ENCODE results near the gene ANKFN1. TPM values are rescaled to one million over a fixed set of nuclear protein-coding genes. Genes with fewer than 3 reads are reported as not detected.

The ANKFN1 gene
- total and polyA plus RNA-seq, 8 donors = 0.13 to 1.8 (median 0.66) TPM

GRCh38 chr17:56111706-56112485 lies 41.4 kb upstream of the ANKFN1 start:
- DNase-seq (no peak), ATAC-seq (peak; percentile 39)
- Histone ChIP-seq H3K4me3 (no peak overlapping the region), H3K36me3 (no peaks in the 10 kb centered on the region), H3K9me3 (no peaks in the 10 kb centered on the region), H3K4me1 (peaks cover 0 to 23% of the 10 kb centered on the region in 2 donors), H3K27ac (peak overlapping the region; percentile 51 to 61), H3K27me3 (no peaks in the 10 kb centered on the region)
- intact Hi-C loops (cut with DNase I) = no loop called here
- no peak for TF ChIP-seq CTCF (IDR thresholded peaks at IDR 0.05)

GRCh38 chr17:56113486-56113885 lies 39.8 kb upstream of the ANKFN1 start:
- H3K27me3 ChIP-seq = no peaks in the 10 kb centered on the region
- no peak for TF ChIP-seq CTCF (IDR thresholded peaks at IDR 0.05)
- H3K36me3 ChIP-seq = no peaks in the 10 kb centered on the region
- peaks cover 0 to 23% of the 10 kb centered on the region in 2 donors for H3K4me1 ChIP-seq
- DNase-seq = no peak
- no peaks in the 10 kb centered on the region for H3K9me3 ChIP-seq
- H3K27ac ChIP-seq = no peak overlapping the region
- no peak overlapping the region for H3K4me3 ChIP-seq
- intact Hi-C loops (cut with DNase I) = no loop called here
- ATAC-seq = no peak

- no peaks in the 10 kb centered on the region for H3K27me3 ChIP-seq
- no peak for TF ChIP-seq CTCF (IDR thresholded peaks at IDR 0.05)
- H3K36me3 ChIP-seq = no peaks in the 10 kb centered on the region
- peak; percentile 8 for ATAC-seq
- no peak for DNase-seq
- intact Hi-C loops (cut with DNase I) = no loop called here
- H3K9me3 ChIP-seq = no peaks in the 10 kb centered on the region
- no peak overlapping the region for H3K4me3 ChIP-seq
- no peak overlapping the region for H3K27ac ChIP-seq
- peaks cover 0 to 18% of the 10 kb centered on the region in 2 donors for H3K4me1 ChIP-seq
These were observed 38.8 kb upstream of the ANKFN1 start for GRCh38 chr17:56114469-56114868.

DNA sequence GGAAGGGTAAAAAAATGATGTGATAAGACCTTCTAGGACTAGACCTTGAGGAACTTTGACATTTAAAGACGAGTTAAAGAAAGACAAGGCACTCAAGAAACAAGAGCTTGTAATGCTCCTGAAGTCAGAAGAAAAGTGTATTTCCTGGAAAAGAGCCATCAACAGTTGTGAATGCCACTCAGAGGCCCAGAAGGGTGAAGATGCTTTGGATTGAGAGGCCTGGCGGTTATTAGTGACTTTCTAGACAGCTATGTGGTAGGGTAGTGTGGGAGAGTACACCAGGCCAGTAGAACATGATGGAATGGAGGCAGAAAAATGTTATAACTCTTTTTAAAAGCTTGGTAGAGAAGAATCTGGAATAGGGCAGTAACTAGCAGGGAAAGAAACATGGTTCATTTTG lies 34.1 kb upstream of the ANKFN1 start:
- DNase-seq (no peak), ATAC-seq (no peak)
- Histone ChIP-seq H3K9me3 (no peaks in the 10 kb centered on the region), H3K27ac (no peak overlapping the region), H3K27me3 (no peaks in the 10 kb centered on the region), H3K4me3 (no peak overlapping the region), H3K4me1 (no peaks in the 10 kb centered on the region), H3K36me3 (no peaks in the 10 kb centered on the region)
- intact Hi-C loops (cut with DNase I) = no loop called here
- no peak for TF ChIP-seq CTCF (IDR thresholded peaks at IDR 0.05)

DNA sequence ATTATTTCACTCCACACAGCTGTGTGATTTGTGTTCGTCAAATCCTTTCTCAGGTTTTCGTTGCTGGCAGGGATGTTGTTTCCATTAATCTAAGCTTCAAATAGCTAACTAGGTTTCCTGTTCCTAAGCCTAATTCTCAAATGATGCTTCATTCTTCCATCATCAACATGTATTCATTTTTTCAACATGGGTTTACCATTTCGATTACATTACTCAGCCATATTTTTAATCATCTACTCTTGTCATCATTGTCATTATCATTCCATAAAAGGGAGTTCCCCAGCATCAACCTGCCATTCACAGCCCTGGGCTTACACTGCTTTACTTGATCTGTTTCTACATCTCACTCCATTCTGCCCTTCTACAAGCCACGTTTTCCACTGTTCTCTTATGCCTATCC lies 33.3 kb upstream of the ANKFN1 start:
- intact Hi-C loops (cut with DNase I) = no loop called here
- DNase-seq = no peak
- Histone ChIP-seq H3K27me3 (no peaks in the 10 kb centered on the region), H3K36me3 (no peaks in the 10 kb centered on the region), H3K4me1 (no peaks in the 10 kb centered on the region), H3K27ac (no peak overlapping the region), H3K4me3 (no peak overlapping the region), H3K9me3 (no peaks in the 10 kb centered on the region)
- TF ChIP-seq CTCF (IDR thresholded peaks at IDR 0.05) = no peak
- ATAC-seq = no peak
